H1 (cell line): ENCODE data around the gene CTAG1A. TPM values are rescaled to one million over a fixed set of nuclear protein-coding genes. Genes with fewer than 3 reads are reported as not detected.
"Not testable (repeated sequence)": the region's sequence is repeated elsewhere in the genome, so short reads cannot be mapped to it uniquely, and the experiment has no call there.

ENCODE experiments used
- CTCF ChIA-PET: fragments of 300-600 bp; sonication (Branson Sonifier 250); formaldehyde crosslinking; loops from one replicate; lab custom pipeline; 2021; ENCODE audit not compliant: partially characterized antibody; lab: Charles Lee
- POLR2A ChIA-PET: fragments of 300-600 bp; sonication (Branson Sonifier 250); formaldehyde crosslinking; loops from one replicate; lab custom pipeline; 2021; ENCODE audit warnings: inconsistent platforms; ENCODE audit not compliant: partially characterized antibody; lab: Charles Lee
- DNase-seq, 2 experiments: peaks; one replicate each; pipeline versions ENCODE4 v3.0.0 to v3.0.0-alpha.2; 2010 to 2022; ENCODE audit warnings: low spot score in 2 of 2, low read depth in 1 of 2, mixed read lengths in 1 of 2
- FAIRE-seq: peaks from 2 replicates; lab custom pipeline; 2011; peaks lifted over from hg19 to GRCh38; lab: Jason Lieb, UNC
- H2AFZ ChIP-seq: 2 replicates; pipeline ENCODE4 v1.8.1; 2012; ENCODE audit warnings: low read length, inconsistent platforms
- H2AK5ac ChIP-seq: 2 replicates; pipeline ENCODE4 v1.6.1; 2013; ENCODE audit warnings: low read depth, low read length
- H2BK120ac ChIP-seq: replicated peaks from 2 replicates; pipeline ENCODE3; 2013; ENCODE audit warnings: low read depth, low read length, inconsistent platforms
- H2BK12ac ChIP-seq: 2 replicates; pipeline ENCODE4 v1.6.1; 2013; ENCODE audit warnings: low read depth, low read length
- H2BK15ac ChIP-seq: 2 replicates; pipeline ENCODE4 v1.6.1; 2013; ENCODE audit warnings: low read length
- H2BK20ac ChIP-seq: 2 replicates; pipeline ENCODE4 v1.6.1; 2013; ENCODE audit warnings: low read length
- H2BK5ac ChIP-seq: 2 replicates; pipeline ENCODE4 v1.6.1; 2013; ENCODE audit warnings: low read depth, low read length
- H3K14ac ChIP-seq: 2 replicates; pipeline ENCODE4 v1.6.1; 2013; ENCODE audit warnings: inconsistent platforms; ENCODE audit not compliant: insufficient read length
- H3K18ac ChIP-seq: 2 replicates; pipeline ENCODE4 v1.6.1; 2013; ENCODE audit warnings: low read length; ENCODE audit errors: extremely low read depth
- H3K23ac ChIP-seq: 2 replicates; pipeline ENCODE4 v1.6.1; 2013; ENCODE audit warnings: inconsistent platforms; ENCODE audit not compliant: insufficient read length
- H3K23me2 ChIP-seq: 2 replicates; pipeline ENCODE4 v1.6.1; 2013; ENCODE audit warnings: low read depth, low read length
- H3K27ac ChIP-seq: 2 replicates; pipeline ENCODE4 v1.6.1; 2011; ENCODE audit warnings: low read depth, low read length, inconsistent platforms
- H3K27me3 ChIP-seq, 4 experiments: replicated peaks in 1 of 4; 1 replicate in 1 of 4; 2 replicates in 3 of 4; pipeline versions ENCODE4 v1.6.1 to v1.8.1; 2011 to 2013; ENCODE audit warnings: low read length in 3 of 4, mild to moderate bottlenecking in 3 of 4, inconsistent platforms in 2 of 4, mixed read lengths in 2 of 4, moderate library complexity in 1 of 4; ENCODE audit not compliant: control insufficient read depth in 3 of 4, insufficient read depth in 3 of 4; ENCODE audit errors: extremely low read depth in 1 of 4
- H3K36me3 ChIP-seq, 4 experiments: 2 replicates each; pipeline versions ENCODE4 v1.6.1 to v1.8.1; 2011 to 2013; ENCODE audit warnings: mild to moderate bottlenecking in 4 of 4, low read length in 3 of 4, moderate library complexity in 2 of 4, control low read depth in 1 of 4, inconsistent platforms in 1 of 4; ENCODE audit not compliant: insufficient read depth in 4 of 4, control insufficient read depth in 2 of 4
- H3K4ac ChIP-seq: replicated peaks from 2 replicates; pipeline ENCODE3; 2013; ENCODE audit warnings: low read length, low read depth, mixed read lengths, inconsistent platforms; ENCODE audit not compliant: insufficient read length
- H3K4me1 ChIP-seq, 4 experiments: replicated peaks in 1 of 4; 1 replicate in 1 of 4; 2 replicates in 3 of 4; pipeline versions ENCODE4 v1.6.1 to v1.8.1; 2011 to 2013; ENCODE audit warnings: low read length in 3 of 4, inconsistent platforms in 2 of 4, mixed read lengths in 1 of 4; ENCODE audit not compliant: insufficient read depth in 4 of 4, control insufficient read depth in 3 of 4
- H3K4me2 ChIP-seq, 2 experiments: 2 replicates each; pipeline versions ENCODE4 v1.6.1 to v1.8.1; 2011 to 2013; ENCODE audit warnings: low read depth in 2 of 2, low read length in 2 of 2, control low read depth in 1 of 2, inconsistent platforms in 1 of 2, mild to moderate bottlenecking in 1 of 2; ENCODE audit not compliant: insufficient read depth in 1 of 2
- H3K4me3 ChIP-seq, 4 experiments: fragments of 200-600, 300-600 bp in 1 of 4; sonication (generic), shearing (Covaris generic), sonication (Bioruptor Twin) in 1 of 4; 2 replicates each; pipeline versions ENCODE4 v1.5.1 to v1.8.1; 2011 to 2016; ENCODE audit warnings: low read length in 4 of 4, low read depth in 3 of 4, control low read depth in 2 of 4, inconsistent platforms in 2 of 4, mild to moderate bottlenecking in 2 of 4, mixed read lengths in 1 of 4, moderate library complexity in 1 of 4; ENCODE audit not compliant: insufficient read depth in 2 of 4; ENCODE audit errors: extremely low read depth in 1 of 4
- H3K56ac ChIP-seq: replicated peaks from 2 replicates; pipeline ENCODE3; 2013; ENCODE audit warnings: low read depth, mild to moderate bottlenecking, mixed read lengths, low read length, inconsistent platforms; ENCODE audit not compliant: insufficient read length
- H3K79me1 ChIP-seq: 2 replicates; pipeline ENCODE4 v1.6.1; 2013; ENCODE audit warnings: low read depth, low read length, control low read depth
- H3K79me2 ChIP-seq, 2 experiments: 2 replicates each; pipeline versions ENCODE4 v1.6.1 to v1.8.1; 2012 to 2013; ENCODE audit warnings: low read length in 2 of 2, mild to moderate bottlenecking in 2 of 2, inconsistent platforms in 1 of 2; ENCODE audit not compliant: insufficient read depth in 2 of 2, control insufficient read depth in 1 of 2
- H3K9ac ChIP-seq, 4 experiments: replicated peaks in 1 of 4; 1 replicate in 1 of 4; 2 replicates in 3 of 4; pipeline versions ENCODE4 v1.6.1 to v1.8.1; 2011 to 2013; ENCODE audit warnings: low read depth in 3 of 4, low read length in 3 of 4, control low read depth in 2 of 4, mild to moderate bottlenecking in 2 of 4, moderate library complexity in 2 of 4, inconsistent platforms in 1 of 4; ENCODE audit errors: extremely low read depth in 1 of 4
- H3K9me3 ChIP-seq, 2 experiments: 2 replicates each; pipeline versions ENCODE4 v1.6.1 to v1.8.1; 2012 to 2013; ENCODE audit warnings: mild to moderate bottlenecking in 2 of 2, moderate library complexity in 2 of 2, control low read depth in 1 of 2, inconsistent platforms in 1 of 2, low read depth in 1 of 2, low read length in 1 of 2, mixed read lengths in 1 of 2; ENCODE audit not compliant: insufficient read depth in 2 of 2
- H4K20me1 ChIP-seq, 2 experiments: replicated peaks in 1 of 2; 2 replicates each; pipeline versions ENCODE3 to v1.8.1; 2011 to 2013; ENCODE audit warnings: inconsistent platforms in 2 of 2, low read length in 2 of 2, mild to moderate bottlenecking in 1 of 2; ENCODE audit not compliant: insufficient read depth in 2 of 2, control insufficient read depth in 1 of 2
- H4K5ac ChIP-seq: 2 replicates; pipeline ENCODE4 v1.6.1; 2013; ENCODE audit warnings: low read length, low read depth, mixed read lengths, inconsistent platforms; ENCODE audit not compliant: insufficient read length
- H4K8ac ChIP-seq: 2 replicates; pipeline ENCODE4 v1.8.0; 2013; ENCODE audit warnings: mild to moderate bottlenecking, moderate library complexity, low read length, inconsistent platforms; ENCODE audit not compliant: insufficient read depth; ENCODE audit errors: extremely low read depth
- H4K91ac ChIP-seq: replicated peaks from 2 replicates; pipeline ENCODE3; 2013; ENCODE audit warnings: low read length, mixed read lengths, inconsistent platforms; ENCODE audit not compliant: insufficient read length
- WGBS, 2 experiments: shearing (Covaris generic) in 1 of 2; methylation state at CpG; one replicate each; pipeline versions ENCODE4 v1.1.6 to v1.1.7; 2013 to 2015; ENCODE audit warnings: low lambda C conversion rate in 2 of 2, mixed read lengths in 2 of 2, inconsistent platforms in 1 of 2, low coverage in 1 of 2, missing lambda C conversion rate in 1 of 2; ENCODE audit not compliant: insufficient replicate concordance in 2 of 2, insufficient coverage in 1 of 2, insufficient read length in 1 of 2; ENCODE audit errors: extremely low coverage in 1 of 2, missing lambda C conversion rate in 1 of 2; 5-methylcytosine and 5-hydroxymethylcytosine counted together
- polyA plus RNA-seq, 7 experiments: library from polyadenylated mRNA; depleted of rRNA in 3 of 7; stranded (reverse) in 5 of 7; unstranded in 2 of 7; fragments of >200 nt in 5 of 7; fragments of 200-250 nt in 2 of 7; gene quantifications; 1 replicate in 5 of 7; 2 replicates in 1 of 7; 4 replicates in 1 of 7; pipeline versions ENCODE4 v1.2.1 to v1.2.3, GENCODE V29; 2011 to 2013; ENCODE audit warnings: missing spikeins in 2 of 7, mixed read lengths in 2 of 7
- total RNA-seq: library from RNA; stranded (reverse); fragmentation: NEBNext Ultra II Directional; extraction: Animal tissue kit (Norgen Biotek cat#: 25700); gene quantifications from 2 replicates; pipeline ENCODE4 v1.2.1, GENCODE V29; 2021

CTAG1A gene
- total and polyA plus RNA-seq, 2 of the 8 experiments (the other 6 are each of a cell fraction or from before 2014, with no cell fraction given) = not detected

- H3K4me2 ChIP-seq, H2BK15ac ChIP-seq, H4K20me1 ChIP-seq, H3K9me3 ChIP-seq, H3K4ac ChIP-seq, H3K18ac ChIP-seq, H4K5ac ChIP-seq, H3K27ac ChIP-seq, H3K36me3 ChIP-seq, H3K4me1 ChIP-seq, H2BK20ac ChIP-seq, H4K8ac ChIP-seq, POLR2A ChIA-PET, H2AK5ac ChIP-seq, H2BK120ac ChIP-seq, H3K9ac ChIP-seq, H3K14ac ChIP-seq, H2BK5ac ChIP-seq, H3K23me2 ChIP-seq, H2BK12ac ChIP-seq, DNase-seq, FAIRE-seq, H3K27me3 ChIP-seq, H2AFZ ChIP-seq, H3K23ac ChIP-seq, H3K79me1 ChIP-seq, H3K4me3 ChIP-seq, H4K91ac ChIP-seq, CTCF ChIA-PET, H3K56ac ChIP-seq: not testable (repeated sequence)
- H3K79me2 ChIP-seq = peaks cover 0 to 21% of the 10 kb centered on the region in 2 experiments; a peak in 2 of 4 replicates
- WGBS, 2 experiments = 90% methylated on average over 4 of the region's 18 CpGs; no CpG with 5 or more reads in 1 of the 2 experiments
Observed at GRCh38 chrX:154552112-154552806, 32.7 kb upstream of the CTAG1A start.
